Testis (tissue), 2 donors: Measurements from ENCODE around the gene ANAPC4.
"Not testable (repeated sequence)": the region's sequence is repeated elsewhere in the genome, so short reads cannot be mapped to it uniquely, and the experiment has no call there.

Experiments used
- CTCF ChIP-seq, 3 experiments: fragments of 450-650 bp in 2 of 3; fragments of 200-600 bp in 1 of 3; sonication (generic) in 1 of 3; IDR thresholded peaks; one replicate each; pipeline ENCODE4 v1.5.1; 2016 to 2019; ENCODE audit warnings: antibody characterized with exemption in 3 of 3, mild to moderate bottlenecking in 2 of 3, moderate library complexity in 1 of 3
- POLR2A ChIP-seq: fragments of 450-650 bp; IDR thresholded peaks from one replicate; pipeline ENCODE4 v1.6.1; 2017; ENCODE audit warnings: antibody characterized with exemption, mild to moderate bottlenecking, moderate library complexity

- not testable (repeated sequence) for TF ChIP-seq CTCF (IDR thresholded peaks at IDR 0.05); POLR2A
Measured at GRCh38 chr4:25328463-25328862, 48.6 kb upstream of the ANAPC4 start.
